C4-2B (cell line): Measurements from ENCODE around the gene RAB17.
"Not testable (repeated sequence)": the region's sequence is repeated elsewhere in the genome, so short reads cannot be mapped to it uniquely, and the experiment has no call there.

Source experiments
- H3K27ac ChIP-seq: fragments of 450-650 bp; 2 replicates; pipeline ENCODE4 v1.5.1; 2017
- CTCF ChIP-seq: fragments of 450-650 bp; conservative IDR thresholded peaks from 2 replicates; pipeline ENCODE4 v1.5.1; 2017; ENCODE audit warnings: mild to moderate bottlenecking
- ZFX ChIP-seq: fragments of 450-650 bp; IDR thresholded peaks from 2 replicates; pipeline ENCODE4 v1.6.1; 2017

The RAB17 gene

DNA sequence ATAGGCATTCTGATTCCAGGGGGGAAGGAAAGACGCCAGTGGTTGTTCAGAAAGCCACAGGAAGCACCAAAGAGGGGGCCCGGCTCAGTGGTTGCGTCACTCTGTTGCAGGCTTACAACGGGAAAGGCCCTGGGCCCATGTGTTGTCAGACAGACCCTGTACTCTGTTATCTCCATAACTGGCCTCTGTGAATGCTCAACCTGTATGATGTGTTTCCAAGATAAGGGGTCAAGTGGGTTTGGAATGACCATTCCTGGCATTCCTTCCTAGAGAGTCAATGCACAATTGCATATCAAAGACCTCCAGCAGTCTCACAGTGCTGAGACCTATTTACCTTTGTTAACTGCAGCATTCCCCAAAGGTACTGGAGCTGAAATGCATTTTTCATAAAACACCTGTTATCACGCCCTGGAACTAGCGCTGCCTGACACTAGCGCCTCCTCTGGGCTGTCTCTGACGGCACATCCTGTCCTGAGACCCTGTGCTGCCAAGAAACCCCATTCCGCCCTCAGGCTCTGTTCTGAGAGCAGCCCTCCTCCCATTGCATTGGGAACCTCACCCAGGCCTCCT lies 23.7 kb upstream of the RAB17 start:
- no peak overlapping the region for H3K27ac ChIP-seq
- TF ChIP-seq ZFX, result no peak
- TF ChIP-seq CTCF, result no peak

DNA sequence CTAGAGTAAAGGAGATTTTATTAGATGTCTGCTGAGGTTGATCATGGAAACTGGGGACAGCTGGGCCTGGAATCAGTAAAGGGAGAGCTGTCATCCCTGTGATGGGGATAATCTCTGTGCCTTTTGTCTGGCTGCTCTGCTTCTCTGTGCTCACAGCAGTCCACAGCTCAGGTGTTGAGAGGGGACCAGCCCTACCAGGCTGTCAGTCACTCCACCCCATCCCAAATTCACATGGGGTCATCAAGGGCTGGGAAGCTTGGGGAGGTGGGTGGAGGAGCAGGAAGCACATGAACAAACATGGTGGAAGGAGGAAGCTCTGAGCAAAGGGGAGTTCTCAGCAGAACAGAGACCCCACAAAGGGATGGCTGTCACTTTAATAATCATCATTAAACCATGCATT lies 23.1 kb upstream of the RAB17 start:
- no peak overlapping the region for H3K27ac ChIP-seq
- TF ChIP-seq CTCF, result no peak
- no peak for TF ChIP-seq ZFX

GRCh38 chr2:237612527-237613357 lies 22.2 kb upstream of the RAB17 start:
- H3K27ac ChIP-seq, result no peak overlapping the region
- no peak for TF ChIP-seq CTCF
- TF ChIP-seq ZFX, result no peak

DNA sequence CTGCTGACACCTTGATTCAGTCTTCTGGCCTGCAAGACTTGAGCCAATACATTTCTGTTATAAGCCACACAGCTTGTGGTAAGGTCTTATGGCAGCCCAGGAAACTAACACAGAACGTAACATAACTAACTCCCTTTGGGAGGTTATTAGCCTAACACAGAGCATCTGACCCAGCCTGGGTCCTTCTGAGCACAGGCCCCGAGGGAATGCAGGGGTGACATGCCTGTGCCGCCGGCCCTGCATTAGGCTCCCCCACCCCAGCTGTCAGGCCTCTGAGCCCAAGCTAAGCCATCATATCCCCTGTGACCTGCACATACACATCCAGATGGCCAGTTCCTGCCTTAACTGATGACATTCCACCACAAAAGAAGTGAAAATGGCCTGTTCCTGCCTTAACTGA lies 16.0 kb upstream of the RAB17 start:
- H3K27ac ChIP-seq, result not testable (repeated sequence)

- H3K27ac ChIP-seq, result no peak overlapping the region
- TF ChIP-seq CTCF, result peak; percentile 48; the same call in 1 of the 2 replicates
- TF ChIP-seq ZFX, result no peak
Measured at GRCh38 chr2:237604960-237605359, 14.4 kb upstream of the RAB17 start.

DNA sequence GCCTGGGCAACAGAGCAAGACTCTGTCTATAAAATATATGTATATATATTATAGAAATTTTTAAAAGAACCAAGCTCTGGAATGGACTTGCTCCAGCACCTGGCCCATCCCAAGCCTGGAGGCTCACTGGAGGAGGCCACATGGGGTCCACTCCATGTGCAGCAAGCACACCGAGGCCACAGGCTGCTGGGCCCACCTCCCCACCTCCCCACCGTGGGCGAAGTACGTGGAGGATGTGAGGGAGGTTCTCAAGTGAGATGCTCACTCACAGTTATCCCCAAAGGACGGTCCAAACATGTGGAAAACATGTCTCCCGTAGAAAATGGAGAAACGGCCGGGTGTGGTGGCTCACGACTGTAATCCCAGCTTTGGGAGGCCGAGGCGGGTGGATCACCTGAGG lies 13.9 kb upstream of the RAB17 start:
- TF ChIP-seq ZFX (no peak), CTCF (no peak)
- H3K27ac ChIP-seq, result no peak overlapping the region

DNA sequence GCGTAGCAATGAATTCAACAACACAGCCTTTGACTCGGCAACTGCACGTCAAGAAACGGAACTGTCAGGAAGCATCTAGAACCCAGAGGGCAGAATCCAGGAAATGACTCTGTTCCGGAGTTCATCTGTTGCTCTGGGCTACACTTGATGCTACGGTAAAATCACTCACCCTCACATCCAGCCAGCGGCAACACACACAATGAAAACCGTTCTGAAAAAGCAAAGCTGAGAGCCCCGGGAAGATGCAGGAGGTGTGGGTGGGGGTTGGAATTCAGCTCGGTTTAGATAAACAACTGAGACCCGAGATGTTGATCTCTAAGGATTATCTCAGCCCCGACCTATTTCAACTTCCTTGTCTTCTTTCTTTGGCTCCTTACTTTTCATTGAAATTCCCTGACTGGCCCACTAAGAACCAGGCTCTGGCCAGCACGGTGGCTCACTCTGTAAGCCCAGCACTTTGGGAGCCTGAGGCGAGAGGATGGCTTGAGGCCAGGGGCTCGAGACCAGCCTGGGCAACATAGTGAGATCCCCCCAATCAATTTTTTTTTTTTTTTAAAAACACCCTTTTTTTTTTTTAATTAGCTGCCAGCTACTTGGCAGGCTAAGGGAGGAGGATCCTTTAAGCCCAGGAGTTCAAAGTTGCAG lies 13.3 kb upstream of the RAB17 start:
- H3K27ac ChIP-seq, result no peak overlapping the region
- TF ChIP-seq CTCF, result no peak
- TF ChIP-seq ZFX, result no peak
